Heart left ventricle (tissue), 16 donors: ENCODE data around the gene ATXN2L. TPM values are rescaled to one million over a fixed set of nuclear protein-coding genes. Genes with fewer than 3 reads are reported as not detected.
"Not testable (repeated sequence)": the region's sequence is repeated elsewhere in the genome, so short reads cannot be mapped to it uniquely, and the experiment has no call there.

ENCODE experiments used
- ATAC-seq, 4 donors: fragments of 200-7000 bp; cut with Tn5 transposase; one replicate each; pipeline ENCODE4 v1.9.1; 2020 to 2022; ENCODE audit warnings: moderate library complexity in 4 of 4, mild to moderate bottlenecking in 3 of 4, moderate number of reproducible peaks in 1 of 4
- DNase-seq, 5 donors: peaks; one replicate each; pipeline ENCODE4 v3.0.0-alpha.2; 2020
- H3K27ac ChIP-seq, 12 donors: fragments of 200-600 bp; sonication (generic) in 4 of 12; one replicate each; pipeline versions ENCODE4 v1.5.0 to v1.8.0; 2016 to 2022; ENCODE audit warnings: mild to moderate bottlenecking in 2 of 12
- H3K27me3 ChIP-seq, 9 donors: fragments of 200-600 bp; sonication (generic) in 2 of 9; one replicate each; pipeline versions ENCODE4 v1.5.1 to v1.8.0; 2016 to 2022; ENCODE audit warnings: mild to moderate bottlenecking in 3 of 9
- H3K36me3 ChIP-seq, 9 donors: fragments of 200-600 bp; sonication (generic) in 2 of 9; one replicate each; pipeline versions ENCODE4 v1.5.0 to v1.8.0; 2018 to 2022; ENCODE audit warnings: mild to moderate bottlenecking in 2 of 9
- H3K4me1 ChIP-seq, 12 donors: fragments of 200-600 bp; sonication (generic) in 4 of 12; one replicate each; pipeline versions ENCODE4 v1.5.0 to v1.8.0; 2016 to 2022; ENCODE audit warnings: mild to moderate bottlenecking in 3 of 12
- H3K4me3 ChIP-seq, 12 donors: fragments of 200-600 bp; sonication (generic) in 4 of 12; one replicate each; pipeline versions ENCODE4 v1.5.0 to v1.8.0; 2017 to 2022; ENCODE audit warnings: mild to moderate bottlenecking in 9 of 12, moderate library complexity in 4 of 12
- H3K9me3 ChIP-seq, 12 donors: fragments of 200-600 bp; sonication (generic) in 4 of 12; one replicate each; pipeline versions ENCODE4 v1.5.0 to v1.8.0; 2016 to 2022; ENCODE audit warnings: mild to moderate bottlenecking in 1 of 12
- CTCF ChIP-seq, 12 donors: fragments of 200-600 bp; sonication (generic) in 4 of 12; IDR thresholded peaks; one replicate each; pipeline versions ENCODE4 v1.5.0 to v1.8.0; 2018 to 2022; ENCODE audit warnings: antibody characterized with exemption in 12 of 12, mild to moderate bottlenecking in 5 of 12
- POLR2A ChIP-seq, 2 donors: fragments of 450-650 bp; IDR thresholded peaks; one replicate each; pipeline ENCODE4 v1.6.1; 2017; ENCODE audit warnings: antibody characterized with exemption in 2 of 2, mild to moderate bottlenecking in 2 of 2, moderate library complexity in 2 of 2
- WGBS, 4 donors: extraction: QIAGEN DNeasy Blood & Tissue Kit in 2 of 4; methylation state at CpG; one replicate each; pipeline versions ENCODE4 v1.1.5 to v1.1.7; 2013 to 2018; 5-methylcytosine and 5-hydroxymethylcytosine counted together
- intact Hi-C, 10 donors: fragments of 100-400 bp; cut with DNase I; formaldehyde crosslinking; loops; one replicate each; pipeline versions ENCODE4 v1.11.1 to v1.14.2; 2022
- long read RNA-seq, 3 donors: library from polyadenylated mRNA; unstranded; transcript quantifications; one replicate each; pipeline ENCODE4 v2.0.0, GENCODE V29; 2020 to 2021
- polyA plus RNA-seq, 2 donors: library from polyadenylated mRNA; stranded (reverse); fragments of 200-250 nt; gene quantifications; one replicate each; pipeline ENCODE4 v1.2.3, GENCODE V29; 2013
- total RNA-seq, 9 donors: library from RNA; depleted of rRNA in 2 of 9; stranded (reverse); fragments of >200 nt in 2 of 9; fragmentation: NEBNext Ultra II Directional in 3 of 9; extraction: Animal tissue kit (Norgen Biotek cat#: 25700) in 3 of 9; gene quantifications; one replicate each; pipeline versions ENCODE4 v1.1.0 to v1.2.4, GENCODE V29; 2016 to 2023
- donor health status: ischemic (EF 13 %, LVEDD 7.1; RV severe dilation, severe dysfunction).
- donor health status: healthy with polysubstance abuse.
- donor health status: DM: no; HTN: yes; CAD: no.
- donor health status: DM: no; HTN: no; CAD: no.
- donor health status: ischemic (EF 25% LVEDD 6.9; RV normal size, moderate dysfunction).
- donor health status: ischemic (EF 25% LVEDD 5.7; RV mildly dilated, moderate dysfunction).
- donor health status: healthy.
- donor health status: DM: yes; HTN: yes; CAD: no.
- donor health status: ischemic (EF 35%, LVEDD 5.7; RV mildly dilated, moderate dysfunction).
- donor health status: nonischemic (EF 11% LVEDD 7.7; RV severe dilation, severe dysfunction).
- donor health status: DM: yes; HTN: yes; CAD: no.
- donor health status: PGD.
- donor health status: ischemic (EF 29% LVEDD 5.4; RV normal size, mild dysfunction).
- donor health status: nonischemic (EF 23%, LVEDD 6.1; RV moderate dilation, normal function).

ATXN2L gene
- total RNA-seq (10 to 100 TPM; 33.7 to 73.9 (median 44.8) TPM), polyA plus RNA-seq (10 to 100 TPM; 43.5 to 48.9 TPM)
- long read RNA-seq, donor 1, partial matches to known transcripts, result 4 of 17 reads
- long read RNA-seq, donor 1, other reads (novel, unspliced or antisense), result 12 of 17 reads
- long read RNA-seq, donor 2, partial matches to known transcripts, result 1 of 2 reads
- long read RNA-seq, donor 2, other reads (novel, unspliced or antisense), result 1 of 2 reads
- long read RNA-seq, donor 3, partial matches to known transcripts, result 5 of 12 reads
- long read RNA-seq, donor 3, other reads (novel, unspliced or antisense), result 7 of 12 reads

GRCh38 chr16:28822520-28823290 is at the start of gene ATXN2L:
Gene ATXN2L, plus strand, starts transcription at chr16:28822999. Its CDS starts 261 bp downstream, at chr16:28823260.
- Histone ChIP-seq H3K27me3 (no peaks in the 10 kb centered on the region), H3K4me3 (peak within 1 kb of the TSS; percentile 72 to 100 (median 99)), H3K4me1 (peaks cover 0 to 33% (median 21%) of the 10 kb centered on the region in 12 donors), H3K9me3 (no peaks in the 10 kb centered on the region), H3K27ac (peak within 1 kb of the TSS; percentile 90 to 100 (median 99)), H3K36me3 (peaks cover 0 to 32% (median 23%) of the 10 kb centered on the region in 9 donors)
- peak in 1 of 2 donors; percentile 53 for TF ChIP-seq POLR2A (IDR thresholded peaks at IDR 0.05)
- peak in 2 of 12 donors; percentile 16 to 25 for TF ChIP-seq CTCF (IDR thresholded peaks at IDR 0.05)
- intact Hi-C loops, result loop anchor here in 7 of 10 donors (2.0 to 5.0 kb wide), 6 partner anchors 24 to 130 kb away; partner anchors contain the start of genes TUFM (in 3 of the 7), ATP2A1 (in 1 of the 7), NFATC2IP (in 1 of the 7) and RABEP2 (in 1 of the 7)
- WGBS, 4 donors, result 0 to 2% (median 1%) methylated on average over 12 to 87 of the region's 91 CpGs
- ATAC-seq (peak; percentile 43 to 80 (median 78)), DNase-seq (peak; percentile 95 to 97 (median 96))

GRCh38 chr16:28781697-28782096 is 41.1 kb upstream of the ATXN2L start:
- H3K4me1 ChIP-seq, ATAC-seq, H3K27me3 ChIP-seq, H3K36me3 ChIP-seq, H3K4me3 ChIP-seq, H3K27ac ChIP-seq, intact Hi-C loops, H3K9me3 ChIP-seq, DNase-seq: not testable (repeated sequence)
- no CpG with 5 or more reads among the region's 6 CpGs for WGBS, 4 donors

- H3K4me3 ChIP-seq, H3K27me3 ChIP-seq, ATAC-seq, H3K27ac ChIP-seq, H3K36me3 ChIP-seq, H3K9me3 ChIP-seq, intact Hi-C loops, H3K4me1 ChIP-seq, DNase-seq: not testable (repeated sequence)
- no CpG with 5 or more reads among the region's 4 CpGs for WGBS, 4 donors
Measured at GRCh38 chr16:28782357-28782756, 40.4 kb upstream of the ATXN2L start.

- peak in 8 of 12 donors; percentile 27 to 61 (median 38) for TF ChIP-seq CTCF (IDR thresholded peaks at IDR 0.05)
- H3K4me1 ChIP-seq, H3K36me3 ChIP-seq, H3K27me3 ChIP-seq, intact Hi-C loops, H3K9me3 ChIP-seq, H3K27ac ChIP-seq: not testable (repeated sequence)
- H3K4me3 ChIP-seq, result peak overlapping the region in 6 of 12 donors; percentile 21 to 37 (median 26)
- 48 to 82% (median 50%) methylated on average over 4 to 7 of the region's 13 CpGs for WGBS, 4 donors
- ATAC-seq (peak; percentile 83 to 97 (median 93)), DNase-seq (peak in 2 of 5 donors; percentile 57 to 86)
Measured at GRCh38 chr16:28802235-28803019, 20.4 kb upstream of the ATXN2L start.

GRCh38 chr16:28807445-28808120 is 15.2 kb upstream of the ATXN2L start:
- no CpG with 5 or more reads among the region's 11 CpGs for whole genome bisulfite sequencing, 4 donors
- intact Hi-C loops, result not testable (repeated sequence)
- ATAC-seq, result peak in 2 of 4 donors; percentile 25 to 47

More at GRCh38 chr16:28807445-28808120, 15.2 kb upstream of the ATXN2L start:
- H3K27ac ChIP-seq, H3K4me3 ChIP-seq, H3K27me3 ChIP-seq, H3K4me1 ChIP-seq, H3K9me3 ChIP-seq, H3K36me3 ChIP-seq, DNase-seq: not testable (repeated sequence)
